ENCODE results near the gene ENAH.
A peak's percentile ranks its signal among the peaks of the same experiment; 100 is the strongest.

Gene ENAH

GRCh38 chr1:225446595-225446960, 206.3 kb downstream of the ENAH start:
- no peak overlapping the region for H3K4me3 ChIP-seq (ENCODE audit: insufficient read depth in 1 of 2, low read depth in 1 of 2, low read length in 2 of 2)
- H3K23ac ChIP-seq (ENCODE audit: low read length in 2 of 2) = no peak overlapping the region
- H4K8ac ChIP-seq (ENCODE audit: low read length) = no peak overlapping the region
- no peak overlapping the region for H2AFZ ChIP-seq (ENCODE audit: low read depth, low read length)
- no peak overlapping the region for H3K18ac ChIP-seq (ENCODE audit: low read depth in 1 of 2, low read length in 2 of 2)
- peak overlapping the region in 1 of 2 experiments; percentile 64 for H2BK12ac ChIP-seq (ENCODE audit: low read length in 2 of 2)
- H3K9ac ChIP-seq (ENCODE audit: low read length) = no peak overlapping the region
- H3K14ac ChIP-seq (ENCODE audit: low read length in 2 of 2) = no peak overlapping the region
- H3K4ac ChIP-seq (ENCODE audit: low read depth in 1 of 2, low read length in 2 of 2) = no peak overlapping the region
- no peak overlapping the region for H2BK120ac ChIP-seq (ENCODE audit: low read depth, low read length)
- no peak overlapping the region for H2AK5ac ChIP-seq (ENCODE audit: low read length, severe bottlenecking)
- no peaks in the 10 kb centered on the region for H3K36me3 ChIP-seq (ENCODE audit: control insufficient read depth in 1 of 2, insufficient read depth in 2 of 2, low read depth in 1 of 2, low read length in 2 of 2)
- H2BK15ac ChIP-seq (ENCODE audit: low read depth, poor library complexity, severe bottlenecking) = peak overlapping the region; percentile 39
- H3K27ac ChIP-seq (ENCODE audit: low read length, poor library complexity, severe bottlenecking) = no peak overlapping the region
- WGBS = 70% methylated on average over 7 of the region's 7 CpGs
- H3K27me3 ChIP-seq (ENCODE audit: control insufficient read depth in 1 of 2, insufficient read depth in 1 of 2, low read length in 2 of 2) = peaks cover 0 to 14% of the 10 kb centered on the region in 2 experiments
- H2BK5ac ChIP-seq (ENCODE audit: low read depth, low read length, poor library complexity, severe bottlenecking) = no peak overlapping the region
- DNase-seq = no peak
- no peaks in the 10 kb centered on the region for H3K9me3 ChIP-seq (ENCODE audit: control insufficient read depth, low read length)
- H3K4me1 ChIP-seq (ENCODE audit: control insufficient read depth, insufficient read depth, low read depth, low read length) = peaks cover 40% of the 10 kb centered on the region
- no peak overlapping the region for H4K91ac ChIP-seq (ENCODE audit: low read length)
- H3K4me2 ChIP-seq (ENCODE audit: low read length, poor library complexity, severe bottlenecking) = no peak overlapping the region
- H3K79me1 ChIP-seq (replicated peaks; ENCODE audit: low read length, poor library complexity, severe bottlenecking) = no peaks in the 10 kb centered on the region

GRCh38 chr1:225445639-225446594, 207.0 kb downstream of the ENAH start:
- Histone ChIP-seq H2AFZ (ENCODE audit: low read depth, low read length) (no peak overlapping the region), H3K9ac (ENCODE audit: low read length) (no peak overlapping the region), H2BK12ac (ENCODE audit: low read length in 2 of 2) (peak overlapping the region; percentile 31 to 55), H3K27ac (ENCODE audit: low read length, poor library complexity, severe bottlenecking) (peak overlapping the region; percentile 65), H2BK5ac (ENCODE audit: low read depth, low read length, poor library complexity, severe bottlenecking) (no peak overlapping the region), H2BK120ac (ENCODE audit: low read depth, low read length) (no peak overlapping the region), H3K18ac (ENCODE audit: low read depth in 1 of 2, low read length in 2 of 2) (peak overlapping the region in 1 of 2 experiments; percentile 1), H3K27me3 (ENCODE audit: control insufficient read depth in 1 of 2, insufficient read depth in 1 of 2, low read length in 2 of 2) (peaks cover 0 to 11% of the 10 kb centered on the region in 2 experiments), H3K4ac (ENCODE audit: low read depth in 1 of 2, low read length in 2 of 2) (peak overlapping the region; percentile 35 to 46), H3K79me1 (replicated peaks; ENCODE audit: low read length, poor library complexity, severe bottlenecking) (no peaks in the 10 kb centered on the region), H3K14ac (ENCODE audit: low read length in 2 of 2) (no peak overlapping the region), H3K23ac (ENCODE audit: low read length in 2 of 2) (peak overlapping the region in 1 of 2 experiments; percentile 18), H3K4me2 (ENCODE audit: low read length, poor library complexity, severe bottlenecking) (no peak overlapping the region), H2AK5ac (ENCODE audit: low read length, severe bottlenecking) (peak overlapping the region; percentile 5), H4K91ac (ENCODE audit: low read length) (peak overlapping the region; percentile 75), H3K4me3 (ENCODE audit: insufficient read depth in 1 of 2, low read depth in 1 of 2, low read length in 2 of 2) (no peak overlapping the region), H2BK15ac (ENCODE audit: low read depth, poor library complexity, severe bottlenecking) (no peak overlapping the region), H3K9me3 (ENCODE audit: control insufficient read depth, low read length) (no peaks in the 10 kb centered on the region), H3K36me3 (ENCODE audit: control insufficient read depth in 1 of 2, insufficient read depth in 2 of 2, low read depth in 1 of 2, low read length in 2 of 2) (no peaks in the 10 kb centered on the region), H4K8ac (ENCODE audit: low read length) (peak overlapping the region; percentile 85), H3K4me1 (ENCODE audit: control insufficient read depth, insufficient read depth, low read depth, low read length) (peaks cover 41% of the 10 kb centered on the region)
- DNase-seq = no peak
- WGBS = 84% methylated on average over 8 of the region's 9 CpGs

- Histone ChIP-seq H2BK5ac (ENCODE audit: low read depth, low read length, poor library complexity, severe bottlenecking) (no peak overlapping the region), H4K91ac (ENCODE audit: low read length) (no peak overlapping the region), H3K4me3 (ENCODE audit: insufficient read depth in 1 of 2, low read depth in 1 of 2, low read length in 2 of 2) (no peak overlapping the region), H3K9me3 (ENCODE audit: control insufficient read depth, low read length) (no peaks in the 10 kb centered on the region), H3K79me1 (replicated peaks; ENCODE audit: low read length, poor library complexity, severe bottlenecking) (no peaks in the 10 kb centered on the region), H3K18ac (ENCODE audit: low read depth in 1 of 2, low read length in 2 of 2) (no peak overlapping the region), H2AK5ac (ENCODE audit: low read length, severe bottlenecking) (no peak overlapping the region), H3K27me3 (ENCODE audit: control insufficient read depth in 1 of 2, insufficient read depth in 1 of 2, low read length in 2 of 2) (no peaks in the 10 kb centered on the region), H2BK12ac (ENCODE audit: low read length in 2 of 2) (no peak overlapping the region), H3K27ac (ENCODE audit: low read length, poor library complexity, severe bottlenecking) (no peak overlapping the region), H3K14ac (ENCODE audit: low read length in 2 of 2) (no peak overlapping the region), H3K4me1 (ENCODE audit: control insufficient read depth, insufficient read depth, low read depth, low read length) (peaks cover 33% of the 10 kb centered on the region), H3K4me2 (ENCODE audit: low read length, poor library complexity, severe bottlenecking) (no peak overlapping the region), H2BK15ac (ENCODE audit: low read depth, poor library complexity, severe bottlenecking) (no peak overlapping the region), H3K36me3 (ENCODE audit: control insufficient read depth in 1 of 2, insufficient read depth in 2 of 2, low read depth in 1 of 2, low read length in 2 of 2) (no peaks in the 10 kb centered on the region), H3K23ac (ENCODE audit: low read length in 2 of 2) (no peak overlapping the region), H3K4ac (ENCODE audit: low read depth in 1 of 2, low read length in 2 of 2) (no peak overlapping the region), H2AFZ (ENCODE audit: low read depth, low read length) (no peak overlapping the region), H3K9ac (ENCODE audit: low read length) (no peak overlapping the region), H2BK120ac (ENCODE audit: low read depth, low read length) (no peak overlapping the region), H4K8ac (ENCODE audit: low read length) (no peak overlapping the region)
- DNase-seq = no peak
- WGBS = 92% methylated on average over 3 of the region's 3 CpGs
These were observed 210.8 kb downstream of the ENAH start for GRCh38 chr1:225442123-225442505.

GRCh38 chr1:225441314-225442122, 211.4 kb downstream of the ENAH start:
- Histone ChIP-seq H3K27ac (ENCODE audit: low read length, poor library complexity, severe bottlenecking) (peak overlapping the region; percentile 53), H4K8ac (ENCODE audit: low read length) (peak overlapping the region; percentile 29), H4K91ac (ENCODE audit: low read length) (no peak overlapping the region), H3K14ac (ENCODE audit: low read length in 2 of 2) (no peak overlapping the region), H3K36me3 (ENCODE audit: control insufficient read depth in 1 of 2, insufficient read depth in 2 of 2, low read depth in 1 of 2, low read length in 2 of 2) (no peaks in the 10 kb centered on the region), H3K27me3 (ENCODE audit: control insufficient read depth in 1 of 2, insufficient read depth in 1 of 2, low read length in 2 of 2) (peaks cover 0 to under 1% of the 10 kb centered on the region in 2 experiments), H3K4ac (ENCODE audit: low read depth in 1 of 2, low read length in 2 of 2) (no peak overlapping the region), H2BK5ac (ENCODE audit: low read depth, low read length, poor library complexity, severe bottlenecking) (no peak overlapping the region), H2BK15ac (ENCODE audit: low read depth, poor library complexity, severe bottlenecking) (no peak overlapping the region), H2AK5ac (ENCODE audit: low read length, severe bottlenecking) (no peak overlapping the region), H3K18ac (ENCODE audit: low read depth in 1 of 2, low read length in 2 of 2) (no peak overlapping the region), H3K79me1 (replicated peaks; ENCODE audit: low read length, poor library complexity, severe bottlenecking) (no peaks in the 10 kb centered on the region), H3K23ac (ENCODE audit: low read length in 2 of 2) (no peak overlapping the region), H3K9ac (ENCODE audit: low read length) (no peak overlapping the region), H3K9me3 (ENCODE audit: control insufficient read depth, low read length) (no peaks in the 10 kb centered on the region), H3K4me1 (ENCODE audit: control insufficient read depth, insufficient read depth, low read depth, low read length) (peaks cover 29% of the 10 kb centered on the region), H3K4me2 (ENCODE audit: low read length, poor library complexity, severe bottlenecking) (no peak overlapping the region), H2AFZ (ENCODE audit: low read depth, low read length) (no peak overlapping the region), H3K4me3 (ENCODE audit: insufficient read depth in 1 of 2, low read depth in 1 of 2, low read length in 2 of 2) (no peak overlapping the region), H2BK120ac (ENCODE audit: low read depth, low read length) (no peak overlapping the region), H2BK12ac (ENCODE audit: low read length in 2 of 2) (no peak overlapping the region)
- DNase-seq = no peak
- 82% methylated on average over 8 of the region's 9 CpGs for WGBS

Measured in mesenchymal stem cell (in vitro differentiated cells and primary cell).